ENCODE results near the gene SCN8A.
"Not testable (repeated sequence)": the region's sequence is repeated elsewhere in the genome, so short reads cannot be mapped to it uniquely, and the experiment has no call there.

The SCN8A gene

DNA sequence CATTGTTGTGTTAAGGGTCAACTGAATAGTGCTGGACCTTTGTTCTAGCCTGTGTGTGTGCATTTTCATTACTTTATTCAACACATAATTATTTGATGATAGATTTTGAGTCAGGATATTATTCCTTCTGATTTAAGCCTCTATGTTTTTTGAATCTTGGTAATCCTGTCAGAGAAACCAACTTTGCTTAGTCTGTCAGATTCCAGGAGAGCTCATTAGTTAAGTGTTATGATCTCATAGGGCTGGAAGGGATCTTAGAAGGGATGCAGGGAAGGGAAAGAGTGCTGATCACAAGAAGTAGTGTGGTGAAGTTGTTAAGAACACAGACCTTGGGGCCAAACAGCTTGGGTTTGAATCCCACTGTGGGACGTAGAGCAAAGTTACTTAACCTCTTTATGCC lies 52.9 kb downstream of the SCN8A start:
- no peak for TF ChIP-seq CTCF (IDR thresholded peaks at IDR 0.05; ENCODE audit: extremely low read depth, insufficient read depth, missing control alignments)
- in situ Hi-C loops (cut with MboI; ENCODE audit: low pct_unique_long_range_greater_than_20kb, low sequenced_read_pairs, unreplicated experiment) = no loop called here
- DNase-seq (ENCODE audit: low spot score) = no peak

- in situ Hi-C loops (cut with MboI; ENCODE audit: low pct_unique_long_range_greater_than_20kb, low sequenced_read_pairs, unreplicated experiment); DNase-seq (ENCODE audit: low spot score): not testable (repeated sequence)
Observed at GRCh38 chr12:51644691-51645090, 53.7 kb downstream of the SCN8A start.

GRCh38 chr12:51645961-51646360 lies 54.9 kb downstream of the SCN8A start:
- no peak for DNase-seq (ENCODE audit: low spot score)
- in situ Hi-C loops (cut with MboI; ENCODE audit: low pct_unique_long_range_greater_than_20kb, low sequenced_read_pairs, unreplicated experiment) = no loop called here
- no peak for TF ChIP-seq CTCF (IDR thresholded peaks at IDR 0.05; ENCODE audit: extremely low read depth, insufficient read depth, missing control alignments)

GRCh38 chr12:51647647-51648046 lies 56.6 kb downstream of the SCN8A start:
- in situ Hi-C loops (cut with MboI; ENCODE audit: low pct_unique_long_range_greater_than_20kb, low sequenced_read_pairs, unreplicated experiment) = no loop called here
- DNase-seq (ENCODE audit: low spot score) = no peak
- TF ChIP-seq CTCF (IDR thresholded peaks at IDR 0.05; ENCODE audit: extremely low read depth, insufficient read depth, missing control alignments) = no peak

- no peak for TF ChIP-seq CTCF (IDR thresholded peaks at IDR 0.05; ENCODE audit: extremely low read depth, insufficient read depth, missing control alignments)
- no peak for DNase-seq (ENCODE audit: low spot score)
- in situ Hi-C loops (cut with MboI; ENCODE audit: low pct_unique_long_range_greater_than_20kb, low sequenced_read_pairs, unreplicated experiment) = no loop called here
Observed at GRCh38 chr12:51653431-51653830, 62.4 kb downstream of the SCN8A start.

GRCh38 chr12:51661199-51661598 lies 70.2 kb downstream of the SCN8A start:
- TF ChIP-seq CTCF (IDR thresholded peaks at IDR 0.05; ENCODE audit: extremely low read depth, insufficient read depth, missing control alignments) = no peak
- in situ Hi-C loops (cut with MboI; ENCODE audit: low pct_unique_long_range_greater_than_20kb, low sequenced_read_pairs, unreplicated experiment) = no loop called here
- DNase-seq (ENCODE audit: low spot score) = no peak

GRCh38 chr12:51661836-51662235 lies 70.8 kb downstream of the SCN8A start:
- DNase-seq (ENCODE audit: low spot score) = no peak
- in situ Hi-C loops (cut with MboI; ENCODE audit: low pct_unique_long_range_greater_than_20kb, low sequenced_read_pairs, unreplicated experiment) = no loop called here
- no peak for TF ChIP-seq CTCF (IDR thresholded peaks at IDR 0.05; ENCODE audit: extremely low read depth, insufficient read depth, missing control alignments)
